NCI-H187 (cell line): ENCODE data around the gene SRGAP3.

ENCODE experiments used
- DNase-seq, 2 experiments: peaks; one replicate each; lab custom pipeline; 2025; lab: John Stamatoyannopoulos, UW

The SRGAP3 gene

GRCh38 chr3:9172851-9173321 is 76.6 kb downstream of the SRGAP3 start:
- DNase-seq = no peak

GRCh38 chr3:9170851-9171160 is 78.6 kb downstream of the SRGAP3 start:
- no peak for DNase-seq

- no peak for DNase-seq
Measured at GRCh38 chr3:9169956-9170850, 79.2 kb downstream of the SRGAP3 start.

GRCh38 chr3:9169326-9169725 is 80.1 kb downstream of the SRGAP3 start:
- DNase-seq = no peak

GRCh38 chr3:9168241-9168741 is 81.2 kb downstream of the SRGAP3 start:
- DNase-seq = no peak

GRCh38 chr3:9167222-9167621 is 82.2 kb downstream of the SRGAP3 start:
- DNase-seq = no peak

- DNase-seq = no peak
Measured at GRCh38 chr3:9165421-9165820, 84.0 kb downstream of the SRGAP3 start.

- DNase-seq = no peak
Measured at GRCh38 chr3:9163289-9163688, 86.2 kb downstream of the SRGAP3 start.

- no peak for DNase-seq
Measured at GRCh38 chr3:9161811-9162210, 87.6 kb downstream of the SRGAP3 start.

GRCh38 chr3:9161298-9161697 is 88.1 kb downstream of the SRGAP3 start:
- no peak for DNase-seq

- no peak for DNase-seq
Measured at GRCh38 chr3:9158865-9159630, 90.4 kb downstream of the SRGAP3 start.

GRCh38 chr3:9157651-9158362 is 91.6 kb downstream of the SRGAP3 start:
- DNase-seq = no peak

GRCh38 chr3:9156604-9157003 is 92.8 kb downstream of the SRGAP3 start:
- no peak for DNase-seq

- DNase-seq = no peak
Measured at GRCh38 chr3:9155028-9155427, 94.4 kb downstream of the SRGAP3 start.

- DNase-seq = no peak
Measured at GRCh38 chr3:9153904-9154619, 95.4 kb downstream of the SRGAP3 start.

- DNase-seq = no peak
Measured at GRCh38 chr3:9151240-9151639, 98.2 kb downstream of the SRGAP3 start.

GRCh38 chr3:9149566-9149965 is 99.9 kb downstream of the SRGAP3 start:
- no peak for DNase-seq

GRCh38 chr3:9147896-9148266 is 101.6 kb downstream of the SRGAP3 start:
- DNase-seq = no peak

- DNase-seq = no peak
Measured at GRCh38 chr3:9147215-9147895, 102.1 kb downstream of the SRGAP3 start.

GRCh38 chr3:9146367-9147071 is 102.9 kb downstream of the SRGAP3 start:
- DNase-seq = no peak

- no peak for DNase-seq
Measured at GRCh38 chr3:9143184-9143583, 106.3 kb downstream of the SRGAP3 start.
